Mesenchymal stem cell (in vitro differentiated cells and primary cell): ENCODE results near the gene HAUS6. TPM values are rescaled to one million over a fixed set of nuclear protein-coding genes. Genes with fewer than 3 reads are reported as not detected.

Source experiments
- DNase-seq: peaks from one replicate; pipeline ENCODE4 v3.0.0-alpha.2; 2013
- H2AFZ ChIP-seq: one replicate; pipeline ENCODE4 v1.6.1; 2013; ENCODE audit warnings: low read depth, mild to moderate bottlenecking, control low read depth, inconsistent platforms, low read length, moderate library complexity
- H2AK5ac ChIP-seq: 2 replicates; pipeline ENCODE4 v1.6.1; 2013; ENCODE audit warnings: low read length, moderate library complexity, mild to moderate bottlenecking, inconsistent platforms; ENCODE audit not compliant: severe bottlenecking
- H2BK120ac ChIP-seq: one replicate; pipeline ENCODE4 v1.6.1; 2013; ENCODE audit warnings: low read depth, mild to moderate bottlenecking, inconsistent platforms, low read length, moderate library complexity
- H2BK12ac ChIP-seq, 2 experiments: one replicate each; pipeline ENCODE4 v1.6.1; 2013; ENCODE audit warnings: inconsistent platforms in 2 of 2, low read length in 2 of 2, mild to moderate bottlenecking in 2 of 2, moderate library complexity in 2 of 2, control low read depth in 1 of 2
- H2BK15ac ChIP-seq: one replicate; pipeline ENCODE4 v1.6.1; 2013; ENCODE audit warnings: mild to moderate bottlenecking, low read depth, inconsistent platforms; ENCODE audit not compliant: poor library complexity, severe bottlenecking
- H2BK5ac ChIP-seq: 2 replicates; pipeline ENCODE4 v1.6.1; 2013; ENCODE audit warnings: low read depth, mild to moderate bottlenecking, low read length, control low read depth, inconsistent platforms; ENCODE audit not compliant: poor library complexity, severe bottlenecking
- H3K14ac ChIP-seq, 2 experiments: one replicate each; pipeline ENCODE4 v1.6.1; 2013; ENCODE audit warnings: inconsistent platforms in 2 of 2, low read length in 2 of 2, control low read depth in 1 of 2, mild to moderate bottlenecking in 1 of 2, moderate library complexity in 1 of 2
- H3K18ac ChIP-seq, 2 experiments: one replicate each; pipeline ENCODE4 v1.6.1; 2013; ENCODE audit warnings: inconsistent platforms in 2 of 2, low read length in 2 of 2, control low read depth in 1 of 2, low read depth in 1 of 2, mild to moderate bottlenecking in 1 of 2
- H3K23ac ChIP-seq, 2 experiments: one replicate each; pipeline ENCODE4 v1.6.1; 2013; ENCODE audit warnings: inconsistent platforms in 2 of 2, low read length in 2 of 2, mild to moderate bottlenecking in 2 of 2, moderate library complexity in 2 of 2, control low read depth in 1 of 2
- H3K27ac ChIP-seq: 2 replicates; pipeline ENCODE4 v1.5.1; 2013; ENCODE audit warnings: mild to moderate bottlenecking, moderate library complexity, low read length, control low read depth, inconsistent platforms; ENCODE audit not compliant: poor library complexity, severe bottlenecking
- H3K27me3 ChIP-seq, 2 experiments: 2 replicates each; pipeline versions ENCODE4 v1.6.1 to v1.7.0; 2013; ENCODE audit warnings: low read length in 2 of 2, mild to moderate bottlenecking in 2 of 2, moderate library complexity in 2 of 2, control low read depth in 1 of 2, inconsistent platforms in 1 of 2; ENCODE audit not compliant: control insufficient read depth in 1 of 2, insufficient read depth in 1 of 2
- H3K36me3 ChIP-seq, 2 experiments: 2 replicates each; pipeline versions ENCODE4 v1.6.1 to v1.7.0; 2013; ENCODE audit warnings: low read length in 2 of 2, control low read depth in 1 of 2, inconsistent platforms in 1 of 2, low read depth in 1 of 2, mild to moderate bottlenecking in 1 of 2; ENCODE audit not compliant: insufficient read depth in 2 of 2, control insufficient read depth in 1 of 2
- H3K4ac ChIP-seq, 2 experiments: one replicate each; pipeline ENCODE4 v1.6.1; 2013; ENCODE audit warnings: inconsistent platforms in 2 of 2, low read length in 2 of 2, mild to moderate bottlenecking in 2 of 2, moderate library complexity in 2 of 2, control low read depth in 1 of 2, low read depth in 1 of 2
- H3K4me1 ChIP-seq: 2 replicates; pipeline ENCODE4 v1.6.1; 2013; ENCODE audit warnings: low read depth, low read length, control low read depth; ENCODE audit not compliant: control insufficient read depth, insufficient read depth
- H3K4me2 ChIP-seq: 2 replicates; pipeline ENCODE4 v1.6.1; 2013; ENCODE audit warnings: low read length, mild to moderate bottlenecking, inconsistent platforms; ENCODE audit not compliant: poor library complexity, severe bottlenecking
- H3K4me3 ChIP-seq, 2 experiments: 2 replicates each; pipeline versions ENCODE4 v1.5.1 to v1.7.0; 2013; ENCODE audit warnings: low read length in 2 of 2, mild to moderate bottlenecking in 2 of 2, control low read depth in 1 of 2, low read depth in 1 of 2; ENCODE audit not compliant: insufficient read depth in 1 of 2
- H3K79me1 ChIP-seq: replicated peaks from 2 replicates; pipeline ENCODE4 v1.6.1; 2013; ENCODE audit warnings: mild to moderate bottlenecking, control low read depth, low read length, inconsistent platforms; ENCODE audit not compliant: poor library complexity, severe bottlenecking
- H3K9ac ChIP-seq: 2 replicates; pipeline ENCODE4 v1.7.0; 2013; ENCODE audit warnings: mild to moderate bottlenecking, low read length, moderate library complexity
- H3K9me3 ChIP-seq: 2 replicates; pipeline ENCODE4 v1.7.0; 2013; ENCODE audit warnings: mild to moderate bottlenecking, low read length; ENCODE audit not compliant: control insufficient read depth
- H4K8ac ChIP-seq: one replicate; pipeline ENCODE4 v1.6.1; 2013; ENCODE audit warnings: inconsistent platforms, mild to moderate bottlenecking, low read length, moderate library complexity
- H4K91ac ChIP-seq: one replicate; pipeline ENCODE4 v1.6.1; 2013; ENCODE audit warnings: mild to moderate bottlenecking, low read length, inconsistent platforms
- WGBS: methylation state at CpG from one replicate; pipeline ENCODE4 v1.1.7; 2013; ENCODE audit warnings: mixed read lengths; 5-methylcytosine and 5-hydroxymethylcytosine counted together
- small RNA-seq: library from polyadenylated mRNA; stranded (forward); fragments of <200 nt; extraction: miRNeasy Mini kit (QIAGEN cat#:217004); gene quantifications from one replicate; pipeline ENCODE3, GENCODE V24; 2013; ENCODE audit warnings: low read depth

The HAUS6 gene

DNA sequence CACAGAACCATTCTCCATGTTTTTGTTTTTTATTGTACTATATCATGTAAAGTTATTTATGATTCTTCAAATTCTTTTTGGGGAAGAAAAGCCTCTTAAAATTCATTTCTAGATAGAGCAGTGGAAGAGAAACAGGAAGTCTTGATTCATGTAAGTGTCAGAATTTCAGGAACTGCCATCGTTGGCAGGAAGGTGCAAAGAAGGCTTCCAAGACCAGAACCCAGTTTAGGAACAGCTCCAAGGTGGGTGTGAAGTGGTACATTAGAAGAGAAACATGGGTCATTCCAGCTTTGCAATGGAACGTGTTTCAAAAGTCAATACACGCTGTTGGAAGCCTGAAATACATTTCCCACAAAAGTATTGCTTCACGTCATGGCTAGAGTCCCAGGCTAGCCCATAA is 84.5 kb downstream of the HAUS6 start:
- no peak for DNase-seq
- H2BK5ac ChIP-seq: no peak overlapping the region
- H4K91ac ChIP-seq: no peak overlapping the region
- no peaks in the 10 kb centered on the region for H3K79me1 ChIP-seq
- no peak overlapping the region for H3K4me3 ChIP-seq
- no peak overlapping the region for H2BK15ac ChIP-seq
- no peak overlapping the region for H3K9ac ChIP-seq
- H3K36me3 ChIP-seq: no peaks in the 10 kb centered on the region
- H3K18ac ChIP-seq: no peak overlapping the region
- no peak overlapping the region for H2AK5ac ChIP-seq
- H2BK12ac ChIP-seq: no peak overlapping the region
- H3K23ac ChIP-seq: no peak overlapping the region
- H3K4me2 ChIP-seq: no peak overlapping the region
- no peak overlapping the region for H3K27ac ChIP-seq
- no peak overlapping the region for H2AFZ ChIP-seq
- no peaks in the 10 kb centered on the region for H3K27me3 ChIP-seq
- 67% methylated on average over 4 of the region's 4 CpGs for WGBS
- no peak overlapping the region for H4K8ac ChIP-seq
- H3K4me1 ChIP-seq: no peaks in the 10 kb centered on the region
- H2BK120ac ChIP-seq: no peak overlapping the region
- no peak overlapping the region for H3K4ac ChIP-seq
- no peaks in the 10 kb centered on the region for H3K9me3 ChIP-seq
- no peak overlapping the region for H3K14ac ChIP-seq

DNA sequence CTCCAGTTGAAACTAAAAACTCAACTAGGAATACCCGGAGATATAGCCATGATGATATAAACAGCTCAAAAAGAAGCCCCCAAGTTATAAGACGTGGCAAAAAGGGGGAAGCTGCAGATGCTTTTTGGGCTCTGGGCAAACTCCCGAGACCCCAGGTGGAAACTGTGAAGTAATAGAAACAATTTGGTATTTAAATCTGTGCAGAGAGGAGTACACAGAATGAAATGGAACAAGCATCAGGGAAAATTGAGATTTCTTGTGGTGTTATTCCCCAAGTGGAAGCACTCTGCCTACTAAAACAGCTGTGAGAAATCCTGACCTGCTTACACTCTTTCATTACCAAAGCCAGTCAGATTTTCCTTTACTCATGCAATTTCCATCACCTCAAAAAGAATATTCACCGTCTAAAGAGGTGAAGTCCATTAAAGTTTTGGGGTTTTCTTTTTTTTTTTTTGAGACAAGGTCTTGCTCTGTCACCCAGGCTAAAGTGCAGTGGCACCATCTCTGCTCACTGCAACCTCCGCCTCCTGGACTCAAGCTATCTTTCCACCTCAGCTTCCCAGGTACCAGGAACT is 93.2 kb downstream of the HAUS6 start:
- H3K27ac ChIP-seq: no peak overlapping the region
- H3K9me3 ChIP-seq: no peaks in the 10 kb centered on the region
- no peak overlapping the region for H2AFZ ChIP-seq
- H3K14ac ChIP-seq: no peak overlapping the region
- 83% methylated on average over 4 of the region's 5 CpGs for WGBS
- no peaks in the 10 kb centered on the region for H3K4me1 ChIP-seq
- no peak overlapping the region for H4K91ac ChIP-seq
- H2BK120ac ChIP-seq: no peak overlapping the region
- no peak overlapping the region for H2BK5ac ChIP-seq
- H3K36me3 ChIP-seq: no peaks in the 10 kb centered on the region
- no peak overlapping the region for H3K9ac ChIP-seq
- H2BK12ac ChIP-seq: no peak overlapping the region
- no peaks in the 10 kb centered on the region for H3K79me1 ChIP-seq
- DNase-seq: no peak
- H2BK15ac ChIP-seq: no peak overlapping the region
- no peak overlapping the region for H3K23ac ChIP-seq
- no peak overlapping the region for H3K4ac ChIP-seq
- H3K27me3 ChIP-seq: no peaks in the 10 kb centered on the region
- no peak overlapping the region for H3K4me3 ChIP-seq
- no peak overlapping the region for H3K4me2 ChIP-seq
- no peak overlapping the region for H4K8ac ChIP-seq
- H3K18ac ChIP-seq: no peak overlapping the region
- no peak overlapping the region for H2AK5ac ChIP-seq

Small RNAs within 50 kb of the gene (small RNA-seq; reads per million reads assigned to genes)
- not detected for gene RF00019
- gene RNU6-264P: not detected
- 6.3 reads per million, percentile 65 among the genes with 10 or more reads in this experiment for gene SCARNA8
